Type B pancreatic cell (in vitro differentiated cells): Measurements from ENCODE around the gene CHST9. TPM values are rescaled to one million over a fixed set of nuclear protein-coding genes. Genes with fewer than 3 reads are reported as not detected.

ENCODE experiments used
- DNase-seq: peaks from one replicate; pipeline ENCODE4 v3.0.0; 2021; ENCODE audit warnings: mixed read lengths; ENCODE audit not compliant: unreplicated experiment; ENCODE audit errors: extremely low spot score
- H3K27ac Mint-ChIP-seq: 2 replicates; pipeline ENCODE4 v1.8.0; 2021; ENCODE audit warnings: mild to moderate bottlenecking, mixed read lengths
- H3K27me3 Mint-ChIP-seq: 2 replicates; pipeline ENCODE4 v1.8.0; 2021; ENCODE audit warnings: mixed read lengths
- H3K36me3 Mint-ChIP-seq: 2 replicates; pipeline ENCODE4 v1.8.0; 2021; ENCODE audit warnings: mixed read lengths
- H3K4me1 Mint-ChIP-seq: one replicate; pipeline ENCODE4 v1.8.0; 2021; ENCODE audit warnings: mixed read lengths; ENCODE audit not compliant: unreplicated experiment
- H3K4me3 Mint-ChIP-seq: 2 replicates; pipeline ENCODE4 v1.8.0; 2021; ENCODE audit warnings: mild to moderate bottlenecking, mixed read lengths
- H3K9me3 Mint-ChIP-seq: 2 replicates; pipeline ENCODE4 v1.8.0; 2021; ENCODE audit warnings: mixed read lengths
- total RNA-seq: library from RNA; stranded (reverse); gene quantifications from 2 replicates; pipeline ENCODE4 v1.2.1, GENCODE V29; 2021; ENCODE audit warnings: low replicate concordance
- TF ChIP-seq, protein P1 (sequence below): fragments of 200-600 bp; sonication (generic); conservative IDR thresholded peaks from 2 replicates; pipeline ENCODE4 v1.5.0; 2021; ENCODE audit warnings: antibody characterized with exemption, mild to moderate bottlenecking

Gene CHST9
- total RNA-seq, 1 donor from 2014 or later, result 9.9 TPM

DNA sequence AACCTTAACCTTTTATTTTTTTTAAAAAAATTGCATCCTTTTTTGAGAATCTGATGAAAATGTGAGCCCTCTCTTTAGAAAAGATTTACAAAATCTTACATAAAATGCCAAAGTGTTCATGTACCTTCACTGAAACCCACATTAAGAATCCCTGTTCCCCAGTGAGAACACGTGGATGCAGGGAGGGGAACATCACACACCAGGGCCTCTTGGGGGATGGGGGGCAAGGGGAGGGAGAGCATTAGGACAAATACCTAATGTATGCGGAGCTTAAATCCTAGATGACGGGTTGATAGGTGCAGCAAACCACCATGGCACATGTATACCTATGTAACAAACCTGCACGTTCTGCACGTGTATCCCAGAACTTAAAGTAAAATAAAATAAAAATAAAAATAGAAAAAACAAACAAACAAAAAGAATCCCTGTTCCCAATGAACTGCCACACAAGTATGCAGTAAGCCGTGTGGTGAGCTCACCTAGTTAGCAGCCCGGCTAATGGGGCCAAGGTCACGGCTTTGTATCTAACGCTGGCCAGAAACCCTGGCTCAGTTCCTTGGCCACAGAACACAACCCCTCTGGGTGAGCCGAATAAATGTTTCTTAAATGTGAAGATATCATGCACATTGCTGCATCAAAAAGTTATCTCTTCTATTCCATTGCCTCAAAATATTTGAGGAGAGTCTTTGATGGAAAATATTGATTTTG is 41.4 kb downstream of the CHST9 start:
- Mint-ChIP-seq H3K27me3 (no peaks in the 10 kb centered on the region), H3K4me3 (no peak overlapping the region), H3K36me3 (no peaks in the 10 kb centered on the region), H3K27ac (no peak overlapping the region), H3K9me3 (no peaks in the 10 kb centered on the region), H3K4me1 (peaks cover 5% of the 10 kb centered on the region)
- TF ChIP-seq, protein P1, sequence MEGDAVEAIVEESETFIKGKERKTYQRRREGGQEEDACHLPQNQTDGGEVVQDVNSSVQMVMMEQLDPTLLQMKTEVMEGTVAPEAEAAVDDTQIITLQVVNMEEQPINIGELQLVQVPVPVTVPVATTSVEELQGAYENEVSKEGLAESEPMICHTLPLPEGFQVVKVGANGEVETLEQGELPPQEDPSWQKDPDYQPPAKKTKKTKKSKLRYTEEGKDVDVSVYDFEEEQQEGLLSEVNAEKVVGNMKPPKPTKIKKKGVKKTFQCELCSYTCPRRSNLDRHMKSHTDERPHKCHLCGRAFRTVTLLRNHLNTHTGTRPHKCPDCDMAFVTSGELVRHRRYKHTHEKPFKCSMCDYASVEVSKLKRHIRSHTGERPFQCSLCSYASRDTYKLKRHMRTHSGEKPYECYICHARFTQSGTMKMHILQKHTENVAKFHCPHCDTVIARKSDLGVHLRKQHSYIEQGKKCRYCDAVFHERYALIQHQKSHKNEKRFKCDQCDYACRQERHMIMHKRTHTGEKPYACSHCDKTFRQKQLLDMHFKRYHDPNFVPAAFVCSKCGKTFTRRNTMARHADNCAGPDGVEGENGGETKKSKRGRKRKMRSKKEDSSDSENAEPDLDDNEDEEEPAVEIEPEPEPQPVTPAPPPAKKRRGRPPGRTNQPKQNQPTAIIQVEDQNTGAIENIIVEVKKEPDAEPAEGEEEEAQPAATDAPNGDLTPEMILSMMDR, result no peak
- no peak for DNase-seq

GRCh38 chr18:27142891-27143290 is 42.2 kb downstream of the CHST9 start:
- Mint-ChIP-seq H3K27ac (no peak overlapping the region), H3K4me1 (peaks cover 9% of the 10 kb centered on the region), H3K36me3 (no peaks in the 10 kb centered on the region), H3K9me3 (no peaks in the 10 kb centered on the region), H3K4me3 (no peak overlapping the region), H3K27me3 (no peaks in the 10 kb centered on the region)
- no peak for DNase-seq
- TF ChIP-seq, protein P1, result no peak

DNA sequence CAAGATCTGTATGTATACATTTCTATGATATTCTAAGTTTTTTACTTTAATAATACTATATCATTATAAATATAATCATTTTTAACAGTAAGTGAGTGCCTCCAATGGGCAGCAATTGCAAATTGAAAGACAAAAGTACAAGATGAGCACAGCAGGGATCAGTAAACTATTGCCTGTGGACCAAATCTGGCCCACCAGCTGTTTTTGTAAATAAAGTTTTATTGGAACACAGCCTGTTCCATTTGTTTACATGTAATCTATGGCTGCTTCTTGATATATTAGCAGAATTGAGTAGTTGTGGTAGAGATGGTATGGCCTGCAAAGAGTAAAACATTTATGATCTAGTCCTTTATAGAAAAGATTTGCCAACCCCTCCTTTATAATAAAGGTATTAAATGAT is 43.2 kb downstream of the CHST9 start:
- no peaks in the 10 kb centered on the region for H3K9me3 Mint-ChIP-seq
- DNase-seq, result no peak
- TF ChIP-seq, protein P1, result no peak
- no peak overlapping the region for H3K4me3 Mint-ChIP-seq
- H3K4me1 Mint-ChIP-seq, result peaks cover 10% of the 10 kb centered on the region
- H3K27ac Mint-ChIP-seq, result no peak overlapping the region
- no peaks in the 10 kb centered on the region for H3K36me3 Mint-ChIP-seq
- H3K27me3 Mint-ChIP-seq, result no peaks in the 10 kb centered on the region

DNA sequence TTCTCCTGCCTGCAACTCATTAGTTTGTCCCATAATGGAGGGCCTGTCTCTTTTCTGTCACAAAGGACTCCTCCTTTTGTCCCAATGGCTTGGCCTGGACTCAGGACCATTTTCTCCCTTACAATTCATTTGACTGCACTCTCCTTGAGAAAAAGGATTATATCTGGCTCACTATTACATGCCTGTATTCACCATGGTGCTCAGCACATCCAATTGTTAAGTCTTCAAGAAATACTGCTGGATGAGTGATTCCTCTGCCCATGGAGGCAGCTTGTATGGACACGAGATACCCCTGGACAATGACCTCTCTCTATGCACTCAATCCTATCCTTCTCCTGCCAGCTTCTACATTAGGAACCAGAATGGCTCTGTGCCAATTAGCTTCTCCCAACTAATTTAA is 47.0 kb downstream of the CHST9 start:
- peaks cover 5% of the 10 kb centered on the region for H3K4me1 Mint-ChIP-seq
- no peak overlapping the region for H3K27ac Mint-ChIP-seq
- no peaks in the 10 kb centered on the region for H3K36me3 Mint-ChIP-seq
- no peak for DNase-seq
- TF ChIP-seq, protein P1, result no peak
- H3K27me3 Mint-ChIP-seq, result no peaks in the 10 kb centered on the region
- no peaks in the 10 kb centered on the region for H3K9me3 Mint-ChIP-seq
- H3K4me3 Mint-ChIP-seq, result no peak overlapping the region

DNA sequence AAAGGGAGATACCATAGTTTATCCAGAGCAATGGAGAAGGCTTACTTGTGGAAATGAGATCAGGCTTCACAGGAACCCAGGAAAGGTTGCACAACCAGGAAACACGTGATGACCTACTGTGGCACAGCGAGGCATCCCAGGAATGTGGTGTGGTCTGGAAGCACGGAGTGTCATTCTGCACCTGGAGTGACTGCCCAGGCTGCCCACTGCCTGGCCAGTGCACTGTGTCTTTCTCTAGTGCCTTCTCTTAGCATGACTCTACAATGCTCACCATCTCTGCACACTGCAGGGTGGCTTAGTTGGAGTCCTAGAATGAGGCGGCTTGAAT is 48.9 kb downstream of the CHST9 start:
- Mint-ChIP-seq H3K4me3 (no peak overlapping the region), H3K27ac (no peak overlapping the region), H3K9me3 (no peaks in the 10 kb centered on the region), H3K4me1 (peaks cover 5% of the 10 kb centered on the region), H3K36me3 (no peaks in the 10 kb centered on the region), H3K27me3 (no peaks in the 10 kb centered on the region)
- TF ChIP-seq, protein P1, result no peak
- DNase-seq, result no peak
